DOHH2 (cell line): ENCODE results near the gene SAMD1.

Experiments used
- H3F3A ChIP-seq: fragments of 200-600 bp; sonication (generic), shearing (Covaris generic); 2 replicates; pipeline ENCODE4 v1.6.0; 2016; ENCODE audit warnings: antibody characterized with exemption, mild to moderate bottlenecking; ENCODE audit not compliant: control insufficient read depth, insufficient read depth
- H3K27ac ChIP-seq: fragments of 200-600 bp; sonication (generic); 2 replicates; pipeline ENCODE4 v1.5.1; 2014; ENCODE audit warnings: low read depth, mild to moderate bottlenecking, low read length, moderate library complexity
- H3K27me3 ChIP-seq: fragments of 200-600 bp; sonication (generic); 2 replicates; pipeline ENCODE4 v1.6.1; 2014; ENCODE audit warnings: mild to moderate bottlenecking, low read length, mixed read lengths; ENCODE audit not compliant: control insufficient read depth
- H3K36me3 ChIP-seq: fragments of 200-600 bp; sonication (generic); 2 replicates; pipeline ENCODE4 v1.6.1; 2014; ENCODE audit warnings: mild to moderate bottlenecking, low read length, moderate library complexity, mixed read lengths; ENCODE audit not compliant: control insufficient read depth
- H3K4me1 ChIP-seq: fragments of 200-600 bp; sonication (generic); 2 replicates; pipeline ENCODE4 v1.6.1; 2014; ENCODE audit warnings: mild to moderate bottlenecking, low read length, mixed read lengths; ENCODE audit not compliant: control insufficient read depth
- H3K4me2 ChIP-seq: fragments of 200-600 bp; sonication (generic); 2 replicates; pipeline ENCODE4 v1.6.0; 2014; ENCODE audit warnings: mild to moderate bottlenecking, low read length, moderate library complexity
- H3K4me3 ChIP-seq: fragments of 200-600 bp; sonication (generic); 2 replicates; pipeline ENCODE4 v1.5.1; 2014; ENCODE audit warnings: mild to moderate bottlenecking, low read length, mixed read lengths
- H3K79me2 ChIP-seq: fragments of 200-600 bp; sonication (generic); 2 replicates; pipeline ENCODE4 v1.6.1; 2014; ENCODE audit warnings: mild to moderate bottlenecking, low read length, mixed read lengths; ENCODE audit not compliant: control insufficient read depth
- H3K9me2 ChIP-seq: fragments of 200-600 bp; sonication (generic); replicated peaks from 2 replicates; pipeline ENCODE4 v1.6.1; 2014; ENCODE audit warnings: mild to moderate bottlenecking, low read length, mixed read lengths; ENCODE audit not compliant: control insufficient read depth
- H3K9me3 ChIP-seq: fragments of 200-600 bp; sonication (generic); 2 replicates; pipeline ENCODE4 v1.6.1; 2014; ENCODE audit warnings: antibody characterized with exemption, low read length, mixed read lengths; ENCODE audit not compliant: control insufficient read depth, insufficient read depth
- H4K20me1 ChIP-seq: fragments of 200-600 bp; sonication (generic); 2 replicates; pipeline ENCODE4 v1.6.0; 2014; ENCODE audit warnings: low read depth, mild to moderate bottlenecking, antibody characterized with exemption, low read length, moderate library complexity; ENCODE audit not compliant: control insufficient read depth, insufficient read depth
- CTCF ChIP-seq: fragments of 200-600 bp; sonication (generic); IDR thresholded peaks from one replicate; pipeline ENCODE4 v1.5.1; 2014; ENCODE audit warnings: antibody characterized with exemption, mild to moderate bottlenecking, low read depth, low read length; ENCODE audit not compliant: poor library complexity, severe bottlenecking
- EZH2phosphoT487 ChIP-seq: fragments of 200-600 bp; sonication (generic); IDR thresholded peaks from 2 replicates; pipeline ENCODE4 v1.6.1; 2017; ENCODE audit warnings: borderline replicate concordance, mild to moderate bottlenecking, antibody characterized with exemption, low read length, moderate library complexity, mixed read lengths

Gene SAMD1

GRCh38 chr19:14113762-14114414 lies 23.3 kb upstream of the SAMD1 start:
- H3K36me3 ChIP-seq = no peaks in the 10 kb centered on the region
- peaks cover 8% of the 10 kb centered on the region for H3F3A ChIP-seq
- no peaks in the 10 kb centered on the region for H3K27me3 ChIP-seq
- H3K4me3 ChIP-seq = no peak overlapping the region
- H3K9me3 ChIP-seq = no peaks in the 10 kb centered on the region
- TF ChIP-seq CTCF = peak; percentile 62
- TF ChIP-seq EZH2phosphoT487 = no peak
- peaks cover 7% of the 10 kb centered on the region; the same call in 1 of the 2 replicates for H4K20me1 ChIP-seq
- H3K9me2 ChIP-seq = no peaks in the 10 kb centered on the region
- H3K4me1 ChIP-seq = peaks cover 39% of the 10 kb centered on the region
- H3K27ac ChIP-seq = no peak overlapping the region
- no peak overlapping the region for H3K4me2 ChIP-seq
- peaks cover 36% of the 10 kb centered on the region for H3K79me2 ChIP-seq

- Histone ChIP-seq H3K4me2 (no peak overlapping the region), H3K4me1 (peaks cover 32% of the 10 kb centered on the region), H3K9me3 (no peaks in the 10 kb centered on the region), H3K79me2 (peaks cover 36% of the 10 kb centered on the region), H3K27ac (no peak overlapping the region), H4K20me1 (0 out of 2 replicates have a peak, but pooled peaks cover 5% of the 10 kb centered on the region), H3K4me3 (no peak overlapping the region), H3K36me3 (no peaks in the 10 kb centered on the region), H3K9me2 (no peaks in the 10 kb centered on the region), H3K27me3 (no peaks in the 10 kb centered on the region), H3F3A (peaks cover 4% of the 10 kb centered on the region; the same call in 1 of the 2 replicates)
- no peak for TF ChIP-seq CTCF
- no peak for TF ChIP-seq EZH2phosphoT487
Measured at GRCh38 chr19:14112809-14113385, 22.3 kb upstream of the SAMD1 start.

- peaks cover 4% of the 10 kb centered on the region; the same call in 1 of the 2 replicates for H3F3A ChIP-seq
- no peak overlapping the region for H3K4me3 ChIP-seq
- no peak overlapping the region for H3K4me2 ChIP-seq
- 0 out of 2 replicates have a peak, but pooled peaks cover 5% of the 10 kb centered on the region for H4K20me1 ChIP-seq
- H3K36me3 ChIP-seq = no peaks in the 10 kb centered on the region
- H3K9me3 ChIP-seq = no peaks in the 10 kb centered on the region
- no peaks in the 10 kb centered on the region for H3K9me2 ChIP-seq
- H3K79me2 ChIP-seq = peaks cover 36% of the 10 kb centered on the region
- H3K27ac ChIP-seq = no peak overlapping the region
- TF ChIP-seq EZH2phosphoT487 = no peak
- TF ChIP-seq CTCF = no peak
- H3K27me3 ChIP-seq = no peaks in the 10 kb centered on the region
- H3K4me1 ChIP-seq = peaks cover 32% of the 10 kb centered on the region
Measured at GRCh38 chr19:14112051-14112808, 21.7 kb upstream of the SAMD1 start.
